ENCODE data around the gene MARF1. TPM values are rescaled to one million over a fixed set of nuclear protein-coding genes. Genes with fewer than 3 reads are reported as not detected.

The MARF1 gene
- total and polyA plus RNA-seq, 9 of the 15 experiments (the other 6 are each of a cell fraction or from before 2014, with no cell fraction given), result 4.7 to 33.2 (median 11.7) TPM

GRCh38 chr16:15557258-15557657 lies 85.7 kb downstream of the MARF1 start:
- Histone ChIP-seq H3K4me2 (ENCODE audit: insufficient read depth, low read length) (no peak overlapping the region; the same call in 1 of the 2 replicates), H3K27me3 (ENCODE audit: control insufficient read depth in 2 of 2, insufficient read depth in 2 of 2, low read length in 2 of 2) (no peaks in the 10 kb centered on the region), H3K9me3 (replicated peaks; ENCODE audit: control insufficient read depth, insufficient read depth, low read depth, low read length) (no peaks in the 10 kb centered on the region), H3K27ac (ENCODE audit: extremely low read depth, low read depth, low read length) (no peak overlapping the region), H3K4me3 (no peak overlapping the region), H3K79me2 (ENCODE audit: control insufficient read depth, insufficient read depth, low read length) (no peaks in the 10 kb centered on the region), H3K36me3 (ENCODE audit: control insufficient read depth, insufficient read depth, low read length) (no peaks in the 10 kb centered on the region), H4K20me1 (replicated peaks; ENCODE audit: control insufficient read depth, insufficient read depth, low read length) (no peaks in the 10 kb centered on the region), H3K9ac (ENCODE audit: insufficient read depth in 1 of 2, low read depth in 2 of 2, low read length in 2 of 2) (peak overlapping the region in 1 of 2 experiments; percentile 8; a peak in 1 of 4 replicates), H2AFZ (ENCODE audit: low read depth, low read length) (peak overlapping the region; percentile 22; the same call in 1 of the 2 replicates), H3K9me1 (ENCODE audit: control insufficient read depth, insufficient read depth, low read length) (no peaks in the 10 kb centered on the region), H3K4me1 (replicated peaks in 1 of 2; ENCODE audit: control insufficient read depth in 2 of 2, insufficient read depth in 2 of 2, low read length in 2 of 2) (peaks cover 0 to 7% of the 10 kb centered on the region in 2 experiments; a peak in 4 of 5 replicates)
- ATAC-seq (no peak), FAIRE-seq (peak; percentile 32), DNase-seq (ENCODE audit: extremely low read depth in 1 of 4, low spot score in 3 of 4) (no peak)
- 24% methylated on average over 6 of the region's 6 CpGs for WGBS (ENCODE audit: insufficient coverage, low coverage, missing lambda C conversion rate)
- in situ Hi-C loops (cut with MboI), result no loop called here
- no TSS peak for BruUV-seq (replicated peaks)
- ChIA-PET POLR2A (interaction anchor here (0.5 to 3.7 kb wide), 6 partner anchors 10 to 24 kb away, joined by 3 to 11 read pairs (median 4); no protein-coding TSS in a partner anchor), CTCF (ENCODE audit: low intra/inter-chr PET ratio) (no interaction called here)
- intact Hi-C loops (cut with micrococcal nuclease), result no loop called here
- TF ChIP-seq ZNF592 (IDR thresholded peaks at IDR 0.05) (no peak), ZNF644 (tag; IDR thresholded peaks at IDR 0.05; ENCODE audit: low read depth) (no peak), ATF3 (IDR thresholded peaks at IDR 0.05) (0 out of 2 replicates have a peak, but pooled peaks have one; percentile 9), ATF3 (CRISPR knock-in tag; conservative IDR thresholded peaks at IDR 0.05) (no peak), REST (IDR thresholded peaks at IDR 0.05; ENCODE audit: borderline replicate concordance) (0 out of 2 replicates have a peak, but pooled peaks have one; percentile 21), REST (CRISPR knock-in tag; IDR thresholded peaks at IDR 0.05; ENCODE audit: low read depth) (no peak), CHD4 (IDR thresholded peaks at IDR 0.05; ENCODE audit: insufficient read depth, insufficient replicate concordance, low read depth, low read length, poor library complexity, severe bottlenecking) (no peak), PRPF4 (IDR thresholded peaks at IDR 0.05; ENCODE audit: insufficient read depth, low read depth, low read length, poor library complexity, severe bottlenecking) (no peak), ZC3H8 (IDR thresholded peaks at IDR 0.05) (no peak)
